HEK293 (cell line): Measurements from ENCODE around the gene REC8.

ENCODE experiments used
- GLI4 ChIP-seq: fragments of 450-650 bp; formaldehyde crosslinking; IDR thresholded peaks from 2 replicates; pipeline ENCODE4 v1.5.1; 2016; ENCODE audit warnings: missing biosample characterization, missing genetic modification characterization
- HIC1 ChIP-seq: fragments of 450-650 bp; formaldehyde crosslinking; IDR thresholded peaks from 2 replicates; pipeline ENCODE4 v1.5.1; 2016; ENCODE audit warnings: missing biosample characterization, missing genetic modification characterization
- PRDM10 ChIP-seq: fragments of 450-650 bp; formaldehyde crosslinking; IDR thresholded peaks from 2 replicates; pipeline ENCODE4 v1.5.1; 2016; ENCODE audit warnings: missing biosample characterization, missing genetic modification characterization
- TSHZ1 ChIP-seq: fragments of 450-650 bp; formaldehyde crosslinking; IDR thresholded peaks from 2 replicates; pipeline ENCODE4 v1.5.1; 2016; ENCODE audit warnings: missing biosample characterization, missing genetic modification characterization, borderline replicate concordance
- WT1 ChIP-seq: fragments of 450-650 bp; formaldehyde crosslinking; IDR thresholded peaks from 2 replicates; pipeline ENCODE4 v1.5.1; 2016; ENCODE audit warnings: missing biosample characterization, missing genetic modification characterization
- ZBTB1 ChIP-seq: fragments of 450-650 bp; formaldehyde crosslinking; IDR thresholded peaks from 2 replicates; pipeline ENCODE4 v1.5.1; 2016; ENCODE audit warnings: missing biosample characterization, missing genetic modification characterization
- ZBTB6 ChIP-seq: fragments of 450-650 bp; formaldehyde crosslinking; IDR thresholded peaks from 2 replicates; pipeline ENCODE4 v1.5.1; 2017; ENCODE audit warnings: missing biosample characterization, missing genetic modification characterization
- ZFP41 ChIP-seq: fragments of 450-650 bp; formaldehyde crosslinking; IDR thresholded peaks from 2 replicates; pipeline ENCODE4 v1.5.1; 2016; ENCODE audit warnings: missing biosample characterization, missing genetic modification characterization, borderline replicate concordance
- ZFP69B ChIP-seq: fragments of 450-650 bp; formaldehyde crosslinking; IDR thresholded peaks from 2 replicates; pipeline ENCODE4 v1.5.1; 2016; ENCODE audit warnings: missing biosample characterization, missing genetic modification characterization
- ZNF114 ChIP-seq: fragments of 450-650 bp; formaldehyde crosslinking; IDR thresholded peaks from 2 replicates; pipeline ENCODE4 v1.5.0; 2017; ENCODE audit warnings: missing biosample characterization, missing genetic modification characterization
- ZNF121 ChIP-seq: fragments of 450-650 bp; formaldehyde crosslinking; IDR thresholded peaks from 2 replicates; pipeline ENCODE4 v1.5.1; 2016; ENCODE audit warnings: missing biosample characterization, missing genetic modification characterization
- ZNF138 ChIP-seq: fragments of 450-650 bp; formaldehyde crosslinking; IDR thresholded peaks from 2 replicates; pipeline ENCODE4 v1.5.1; 2016; ENCODE audit warnings: missing biosample characterization, missing genetic modification characterization, borderline replicate concordance
- ZNF16 ChIP-seq: fragments of 450-650 bp; formaldehyde crosslinking; IDR thresholded peaks from 2 replicates; pipeline ENCODE4 v1.5.1; 2016; ENCODE audit warnings: low read depth, missing biosample characterization, missing genetic modification characterization
- ZNF174 ChIP-seq: fragments of 450-650 bp; formaldehyde crosslinking; IDR thresholded peaks from 2 replicates; pipeline ENCODE4 v1.5.0; 2017; ENCODE audit warnings: missing biosample characterization, mild to moderate bottlenecking, missing genetic modification characterization
- ZNF175 ChIP-seq: fragments of 450-650 bp; formaldehyde crosslinking; IDR thresholded peaks from 2 replicates; pipeline ENCODE4 v1.5.1; 2016; ENCODE audit warnings: missing biosample characterization, missing genetic modification characterization
- ZNF214 ChIP-seq: fragments of 450-650 bp; formaldehyde crosslinking; IDR thresholded peaks from 2 replicates; pipeline ENCODE4 v1.5.1; 2017; ENCODE audit warnings: missing biosample characterization, mild to moderate bottlenecking, missing genetic modification characterization, borderline replicate concordance
- ZNF221 ChIP-seq: fragments of 450-650 bp; formaldehyde crosslinking; IDR thresholded peaks from 2 replicates; pipeline ENCODE4 v1.5.1; 2017; ENCODE audit warnings: missing biosample characterization, missing genetic modification characterization, borderline replicate concordance
- ZNF248 ChIP-seq: fragments of 450-650 bp; formaldehyde crosslinking; IDR thresholded peaks from 2 replicates; pipeline ENCODE4 v1.5.1; 2017; ENCODE audit warnings: missing biosample characterization, missing genetic modification characterization
- ZNF26 ChIP-seq: fragments of 450-650 bp; formaldehyde crosslinking; IDR thresholded peaks from 2 replicates; pipeline ENCODE4 v1.5.1; 2016; ENCODE audit warnings: missing biosample characterization, missing genetic modification characterization
- ZNF292 ChIP-seq: fragments of 450-650 bp; formaldehyde crosslinking; IDR thresholded peaks from 2 replicates; pipeline ENCODE4 v1.5.1; 2016; ENCODE audit warnings: low read depth, missing biosample characterization, missing genetic modification characterization, borderline replicate concordance
- ZNF560 ChIP-seq: fragments of 450-650 bp; formaldehyde crosslinking; IDR thresholded peaks from 2 replicates; pipeline ENCODE4 v1.5.1; 2017; ENCODE audit warnings: missing biosample characterization, missing genetic modification characterization, borderline replicate concordance
- ZNF707 ChIP-seq: fragments of 450-650 bp; formaldehyde crosslinking; IDR thresholded peaks from 2 replicates; pipeline ENCODE4 v1.5.1; 2016; ENCODE audit warnings: missing biosample characterization, missing genetic modification characterization
- ZNF776 ChIP-seq: fragments of 450-650 bp; formaldehyde crosslinking; IDR thresholded peaks from 2 replicates; pipeline ENCODE4 v1.5.0; 2017; ENCODE audit warnings: missing biosample characterization, missing genetic modification characterization, borderline replicate concordance

The REC8 gene

DNA sequence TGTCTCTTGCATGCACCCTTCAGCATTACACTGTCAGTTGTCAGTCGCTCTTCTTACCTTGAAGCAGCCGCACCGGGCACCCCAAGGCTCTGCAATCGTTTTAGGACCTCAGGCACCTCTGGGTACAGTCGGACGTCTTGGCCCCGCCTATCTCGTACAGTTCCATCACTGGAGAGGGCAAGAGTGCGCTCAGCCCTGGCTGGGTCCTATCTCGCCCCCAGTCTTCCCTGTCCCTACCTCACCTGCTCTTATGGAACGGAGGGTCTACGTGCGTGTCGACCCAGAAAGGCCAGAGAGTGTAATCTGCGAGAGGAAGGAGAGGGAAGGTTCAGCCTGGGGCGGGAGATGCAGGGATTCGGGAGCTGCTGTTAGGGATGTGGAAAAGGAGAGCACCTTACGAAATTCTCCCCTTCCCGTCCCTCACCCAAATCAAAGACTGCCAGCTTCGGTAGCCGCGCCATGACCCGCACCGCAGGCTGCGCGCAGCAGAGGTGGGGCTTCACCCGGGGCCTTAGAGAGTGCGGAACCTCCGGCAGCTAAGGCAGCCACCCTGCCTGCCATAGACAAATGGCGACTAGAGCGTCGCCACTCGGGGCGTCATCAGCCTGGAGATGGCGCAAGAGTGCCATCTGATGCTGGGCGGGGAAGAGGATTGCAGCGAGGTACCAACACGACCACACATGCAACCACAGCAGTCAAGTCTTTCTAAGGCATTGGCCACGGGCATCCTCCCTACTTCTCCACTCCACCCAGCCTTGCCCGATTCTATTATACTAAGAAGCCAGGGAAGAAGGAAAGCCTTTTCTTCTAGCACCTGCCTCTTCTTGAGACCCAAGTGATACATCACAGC is 43.8 kb downstream of the REC8 start, which contains the start of gene MDP1 (continued):
- TF ChIP-seq TSHZ1 (tag by site-specific recombination) (no peak), PRDM10 (0 out of 2 replicates have a peak, but pooled peaks have one; percentile 9), ZNF221 (tag by site-specific recombination) (no peak), ZNF138 (tag by site-specific recombination) (no peak), GLI4 (tag by site-specific recombination) (no peak), ZFP69B (peak; percentile 53; the same call in 1 of the 2 replicates), ZNF114 (tag by site-specific recombination) (no peak), ZNF776 (no peak), ZNF16 (tag by site-specific recombination) (no peak), ZBTB1 (tag by site-specific recombination) (peak; percentile 4; the same call in 1 of the 2 replicates), ZBTB6 (no peak), WT1 (tag by site-specific recombination) (0 out of 2 replicates have a peak, but pooled peaks have one; percentile 32), ZNF214 (tag by site-specific recombination) (no peak), ZNF560 (no peak), ZFP41 (tag by site-specific recombination) (no peak), ZNF292 (tag by site-specific recombination) (no peak), ZNF175 (tag by site-specific recombination) (no peak), HIC1 (no peak; the same call in 1 of the 2 replicates), ZNF121 (tag by site-specific recombination) (no peak), ZNF248 (tag by site-specific recombination) (no peak), ZNF26 (tag by site-specific recombination) (no peak), ZNF707 (no peak), ZNF174 (tag by site-specific recombination) (no peak)
